HepG2 (cell line): ENCODE results near the gene JAG1. TPM values are rescaled to one million over a fixed set of nuclear protein-coding genes. Genes with fewer than 3 reads are reported as not detected.

Experiments
- ARHGAP35 ChIP-seq: sonication (generic); formaldehyde crosslinking; IDR thresholded peaks from 2 replicates; pipeline ENCODE4 v1.9.0; 2022; ENCODE audit warnings: mild to moderate bottlenecking, inconsistent platforms, moderate library complexity, missing genetic modification reagents, borderline replicate concordance
- BCL6 ChIP-seq: IDR thresholded peaks from 2 replicates; pipeline ENCODE4 v1.6.1; 2016; ENCODE audit warnings: missing genetic modification reagents, missing compliant biosample characterization
- BRF2 ChIP-seq: sonication (generic); formaldehyde crosslinking; IDR thresholded peaks from 2 replicates; pipeline ENCODE4 v1.8.1; 2022; ENCODE audit warnings: mild to moderate bottlenecking, missing genetic modification reagents
- CBX5 ChIP-seq: sonication (generic); formaldehyde crosslinking; IDR thresholded peaks from 2 replicates; pipeline ENCODE4 v1.4.0; 2020; ENCODE audit warnings: missing genetic modification reagents, borderline replicate concordance
- CREB3 ChIP-seq: sonication (generic); formaldehyde crosslinking; IDR thresholded peaks from 2 replicates; pipeline ENCODE4 v1.5.0; 2020; ENCODE audit warnings: missing genetic modification reagents
- FOXO4 ChIP-seq: sonication (generic); formaldehyde crosslinking; conservative IDR thresholded peaks from 2 replicates; pipeline ENCODE4 v1.8.1; 2023; ENCODE audit warnings: missing genetic modification reagents
- HMG20B ChIP-seq: conservative IDR thresholded peaks from 2 replicates; pipeline ENCODE4 v1.6.1; 2016; ENCODE audit warnings: missing genetic modification reagents, missing compliant biosample characterization
- KLF11 ChIP-seq: IDR thresholded peaks from 2 replicates; pipeline ENCODE4 v1.6.1; 2016; ENCODE audit warnings: missing compliant biosample characterization
- NFIB ChIP-seq: sonication (generic); formaldehyde crosslinking; IDR thresholded peaks from 2 replicates; pipeline ENCODE4 v1.9.0; 2021; ENCODE audit warnings: missing genetic modification reagents, mild to moderate bottlenecking, borderline replicate concordance
- SNAPC2 ChIP-seq: sonication (generic); formaldehyde crosslinking; IDR thresholded peaks from 2 replicates; pipeline ENCODE4 v1.8.1; 2022; ENCODE audit warnings: mild to moderate bottlenecking, missing genetic modification reagents
- YEATS2 ChIP-seq: sonication (generic); formaldehyde crosslinking; IDR thresholded peaks from 2 replicates; pipeline ENCODE4 v1.4.0; 2020; ENCODE audit warnings: missing genetic modification reagents, borderline replicate concordance
- ZBTB7A ChIP-seq: sonication (generic); formaldehyde crosslinking; IDR thresholded peaks from 2 replicates; pipeline ENCODE4 v1.8.0; 2022; ENCODE audit warnings: mild to moderate bottlenecking, missing genetic modification reagents
- ZNF138 ChIP-seq: sonication (generic); formaldehyde crosslinking; IDR thresholded peaks from 2 replicates; pipeline ENCODE4 v1.5.0; 2020; ENCODE audit warnings: mild to moderate bottlenecking, low read depth, missing genetic modification reagents
- ZNF232 ChIP-seq: sonication (generic); formaldehyde crosslinking; IDR thresholded peaks from 2 replicates; pipeline ENCODE4 v1.4.0; 2020; ENCODE audit warnings: missing genetic modification reagents, borderline replicate concordance
- ZNF503 ChIP-seq: sonication (generic); formaldehyde crosslinking; IDR thresholded peaks from 2 replicates; pipeline ENCODE4 v1.4.0; 2020; ENCODE audit warnings: missing genetic modification reagents
- ZNF558 ChIP-seq: sonication (generic); formaldehyde crosslinking; IDR thresholded peaks from 2 replicates; pipeline ENCODE4 v1.9.0; 2022; ENCODE audit warnings: mild to moderate bottlenecking, missing genetic modification reagents, borderline replicate concordance
- ZNF614 ChIP-seq: IDR thresholded peaks from 2 replicates; pipeline ENCODE4 v1.6.1; 2018; ENCODE audit warnings: missing biosample characterization, missing genetic modification reagents, inconsistent platforms, borderline replicate concordance
- ZNF678 ChIP-seq: sonication (generic); formaldehyde crosslinking; IDR thresholded peaks from 2 replicates; pipeline ENCODE4 v1.4.0; 2020; ENCODE audit warnings: mild to moderate bottlenecking, missing genetic modification reagents
- ZNF737 ChIP-seq: sonication (generic); formaldehyde crosslinking; IDR thresholded peaks from 2 replicates; pipeline ENCODE4 v1.5.0; 2020; ENCODE audit warnings: missing genetic modification reagents, mild to moderate bottlenecking, borderline replicate concordance
- ZNF773 ChIP-seq: sonication (generic); formaldehyde crosslinking; IDR thresholded peaks from 2 replicates; pipeline ENCODE4 v1.4.0; 2020; ENCODE audit warnings: missing genetic modification reagents, borderline replicate concordance
- ZNF784 ChIP-seq: sonication (generic); formaldehyde crosslinking; IDR thresholded peaks from 2 replicates; pipeline ENCODE4 v1.5.1; 2020; ENCODE audit warnings: missing genetic modification reagents, mild to moderate bottlenecking, borderline replicate concordance
- polyA plus RNA-seq, 8 experiments: library from polyadenylated mRNA; depleted of rRNA in 3 of 8; stranded (reverse) in 7 of 8; unstranded in 1 of 8; fragments of >200 nt; fragmentation: Illumina TruSeq in 4 of 8; extraction: Trizol in 4 of 8; gene quantifications; 2 replicates each; pipeline versions ENCODE4 v1.2.1 to v1.2.3, GENCODE V29; 2011 to 2016; ENCODE audit warnings: low read depth in 4 of 8, missing spikeins in 1 of 8, mixed read lengths in 1 of 8; ENCODE audit not compliant: insufficient read depth in 1 of 8
- total RNA-seq, 5 experiments: library from RNA; depleted of rRNA; stranded (reverse); fragments of >200 nt; fragmentation: Illumina TruSeq; extraction: Trizol; gene quantifications; 2 replicates each; pipeline ENCODE4 v1.2.3, GENCODE V29; 2016; ENCODE audit warnings: low read depth in 1 of 5

Gene JAG1
- total and polyA plus RNA-seq, 2 of the 13 experiments (the other 11 are each of a cell fraction or from before 2014, with no cell fraction given): 47.1 to 56.3 TPM

- TF ChIP-seq ZNF138 (peak; percentile 74; the same call in 1 of the 2 replicates), ZNF558 (no peak), ARHGAP35 (CRISPR knock-in tag) (peak; percentile 59; the same call in 1 of the 2 replicates), CBX5 (peak; percentile 91; the same call in 1 of the 2 replicates), ZNF614 (CRISPR knock-in tag) (peak; percentile 64; the same call in 1 of the 2 replicates), ZNF232 (peak; percentile 62; the same call in 1 of the 2 replicates), HMG20B (0 out of 2 replicates have a peak, but pooled peaks have one; percentile 38), BRF2 (CRISPR knock-in tag) (no peak; the same call in 1 of the 2 replicates), SNAPC2 (CRISPR knock-in tag) (no peak; the same call in 1 of the 2 replicates), ZNF773 (no peak), ZBTB7A (CRISPR knock-in tag) (0 out of 2 replicates have a peak, but pooled peaks have one; percentile 33), ZNF737 (CRISPR knock-in tag) (no peak), CREB3 (CRISPR knock-in tag) (peak; percentile 31; the same call in 1 of the 2 replicates), ZNF784 (CRISPR knock-in tag) (peak; percentile 47; the same call in 1 of the 2 replicates), ZNF503 (CRISPR knock-in tag) (peak; percentile 12; the same call in 1 of the 2 replicates), FOXO4 (CRISPR knock-in tag) (no peak), NFIB (no peak), ZNF678 (no peak; the same call in none of the 2 replicates), YEATS2 (CRISPR knock-in tag) (peak; percentile 67), BCL6 (peak; percentile 70), KLF11 (CRISPR knock-in tag) (peak; percentile 95; the same call in 1 of the 2 replicates)
Observed at GRCh38 chr20:10674684-10675449, 1.1 kb upstream of the JAG1 start (continued).
